ENCODE measurements around the gene FHDC1.

Gene FHDC1

DNA sequence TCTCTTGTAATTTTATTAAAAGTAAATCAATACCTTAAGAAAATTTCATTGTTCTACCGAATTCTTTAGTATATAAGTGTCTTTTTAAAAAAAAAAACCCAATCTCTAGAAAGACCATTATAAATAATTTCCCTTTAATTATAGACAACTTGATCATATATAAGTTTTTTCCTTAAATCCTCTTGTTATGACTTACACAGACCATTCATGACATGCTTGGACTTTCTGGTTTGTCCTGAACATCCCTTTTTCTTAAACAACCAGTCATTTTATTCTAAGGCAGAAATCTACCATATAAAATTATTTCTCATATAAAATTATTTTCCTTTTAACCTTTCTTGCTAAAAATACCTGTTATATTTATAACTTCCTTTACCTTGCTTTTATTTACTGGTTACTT lies 15.4 kb upstream of the FHDC1 start:
- H3K27me3 ChIP-seq (ENCODE audit: control insufficient read depth, insufficient read depth, low read length): no peaks in the 10 kb centered on the region
- no peak overlapping the region for H3K4me3 ChIP-seq (ENCODE audit: low read depth, low read length)
- no peak overlapping the region for H2AFZ ChIP-seq
- TF ChIP-seq, protein P1, sequence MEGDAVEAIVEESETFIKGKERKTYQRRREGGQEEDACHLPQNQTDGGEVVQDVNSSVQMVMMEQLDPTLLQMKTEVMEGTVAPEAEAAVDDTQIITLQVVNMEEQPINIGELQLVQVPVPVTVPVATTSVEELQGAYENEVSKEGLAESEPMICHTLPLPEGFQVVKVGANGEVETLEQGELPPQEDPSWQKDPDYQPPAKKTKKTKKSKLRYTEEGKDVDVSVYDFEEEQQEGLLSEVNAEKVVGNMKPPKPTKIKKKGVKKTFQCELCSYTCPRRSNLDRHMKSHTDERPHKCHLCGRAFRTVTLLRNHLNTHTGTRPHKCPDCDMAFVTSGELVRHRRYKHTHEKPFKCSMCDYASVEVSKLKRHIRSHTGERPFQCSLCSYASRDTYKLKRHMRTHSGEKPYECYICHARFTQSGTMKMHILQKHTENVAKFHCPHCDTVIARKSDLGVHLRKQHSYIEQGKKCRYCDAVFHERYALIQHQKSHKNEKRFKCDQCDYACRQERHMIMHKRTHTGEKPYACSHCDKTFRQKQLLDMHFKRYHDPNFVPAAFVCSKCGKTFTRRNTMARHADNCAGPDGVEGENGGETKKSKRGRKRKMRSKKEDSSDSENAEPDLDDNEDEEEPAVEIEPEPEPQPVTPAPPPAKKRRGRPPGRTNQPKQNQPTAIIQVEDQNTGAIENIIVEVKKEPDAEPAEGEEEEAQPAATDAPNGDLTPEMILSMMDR (IDR thresholded peaks at IDR 0.05): no peak
- no peak overlapping the region for H3K4me2 ChIP-seq (ENCODE audit: low read length)
- no peaks in the 10 kb centered on the region for H3K79me2 ChIP-seq
- H3K36me3 ChIP-seq (ENCODE audit: control insufficient read depth, insufficient read depth, low read length): no peaks in the 10 kb centered on the region
- no peak overlapping the region for H3K9ac ChIP-seq
- peaks cover 3% of the 10 kb centered on the region for H3K9me3 ChIP-seq (ENCODE audit: control insufficient read depth, low read length)
- H3K27ac ChIP-seq: no peak overlapping the region
- H3K4me1 ChIP-seq: peaks cover 5% of the 10 kb centered on the region

DNA sequence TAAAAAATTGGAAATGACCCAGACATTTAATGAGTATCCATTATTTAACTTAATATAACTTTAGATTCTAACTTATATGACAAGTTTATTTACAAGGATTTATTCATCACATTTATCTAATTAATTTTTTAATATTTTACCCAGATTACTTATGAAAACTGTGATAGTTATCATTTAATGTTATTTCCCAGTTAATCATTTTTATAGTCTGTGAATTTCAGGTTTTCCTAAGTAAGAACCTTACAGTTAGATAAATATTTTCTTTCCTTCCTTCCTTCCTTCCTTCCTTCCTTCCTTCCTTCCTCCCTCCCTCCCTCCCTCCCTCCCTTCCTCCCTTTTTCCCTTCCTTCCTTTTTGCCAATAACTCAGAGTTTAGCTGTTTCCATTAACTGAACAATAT lies 14.8 kb upstream of the FHDC1 start:
- no peak overlapping the region for H2AFZ ChIP-seq
- H3K4me1 ChIP-seq: peaks cover 5% of the 10 kb centered on the region
- no peak overlapping the region for H3K4me2 ChIP-seq (ENCODE audit: low read length)
- no peak overlapping the region for H3K9ac ChIP-seq
- H3K27me3 ChIP-seq (ENCODE audit: control insufficient read depth, insufficient read depth, low read length): no peaks in the 10 kb centered on the region
- H3K4me3 ChIP-seq (ENCODE audit: low read depth, low read length): no peak overlapping the region
- no peaks in the 10 kb centered on the region for H3K79me2 ChIP-seq
- H3K27ac ChIP-seq: no peak overlapping the region
- H3K36me3 ChIP-seq (ENCODE audit: control insufficient read depth, insufficient read depth, low read length): no peaks in the 10 kb centered on the region
- TF ChIP-seq, protein P1 (IDR thresholded peaks at IDR 0.05): no peak
- peaks cover 3% of the 10 kb centered on the region for H3K9me3 ChIP-seq (ENCODE audit: control insufficient read depth, low read length)

DNA sequence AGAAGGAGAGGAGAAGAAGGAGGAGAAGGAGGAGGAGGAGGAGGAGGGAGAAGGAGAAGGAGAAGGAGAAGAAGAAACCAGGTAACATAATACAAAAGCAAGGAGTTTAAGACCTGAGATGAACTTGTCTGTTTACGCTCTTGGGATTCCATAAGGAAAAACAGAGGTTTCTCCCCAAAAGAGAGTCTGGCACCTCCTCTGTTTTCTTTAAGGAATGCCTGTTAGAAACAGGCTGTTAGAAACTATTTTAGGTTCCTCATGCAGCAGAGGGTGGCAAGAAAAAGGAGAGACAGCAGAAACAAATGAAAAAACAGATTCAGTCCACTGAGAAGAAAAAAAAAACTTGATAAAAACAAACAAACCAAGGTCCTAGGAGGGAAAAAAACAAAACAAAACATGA lies 10.3 kb upstream of the FHDC1 start:
- H3K4me3 ChIP-seq (ENCODE audit: low read depth, low read length): peak overlapping the region; percentile 30
- no peaks in the 10 kb centered on the region for H3K36me3 ChIP-seq (ENCODE audit: control insufficient read depth, insufficient read depth, low read length)
- H3K27me3 ChIP-seq (ENCODE audit: control insufficient read depth, insufficient read depth, low read length): no peaks in the 10 kb centered on the region
- peak overlapping the region; percentile 56 for H2AFZ ChIP-seq
- H3K9ac ChIP-seq: no peak overlapping the region
- H3K9me3 ChIP-seq (ENCODE audit: control insufficient read depth, low read length): no peaks in the 10 kb centered on the region
- TF ChIP-seq, protein P1 (IDR thresholded peaks at IDR 0.05): no peak
- H3K27ac ChIP-seq: peak overlapping the region; percentile 89
- peaks cover 39% of the 10 kb centered on the region for H3K4me1 ChIP-seq
- H3K79me2 ChIP-seq: no peaks in the 10 kb centered on the region
- peak overlapping the region; percentile 22 for H3K4me2 ChIP-seq (ENCODE audit: low read length)

DNA sequence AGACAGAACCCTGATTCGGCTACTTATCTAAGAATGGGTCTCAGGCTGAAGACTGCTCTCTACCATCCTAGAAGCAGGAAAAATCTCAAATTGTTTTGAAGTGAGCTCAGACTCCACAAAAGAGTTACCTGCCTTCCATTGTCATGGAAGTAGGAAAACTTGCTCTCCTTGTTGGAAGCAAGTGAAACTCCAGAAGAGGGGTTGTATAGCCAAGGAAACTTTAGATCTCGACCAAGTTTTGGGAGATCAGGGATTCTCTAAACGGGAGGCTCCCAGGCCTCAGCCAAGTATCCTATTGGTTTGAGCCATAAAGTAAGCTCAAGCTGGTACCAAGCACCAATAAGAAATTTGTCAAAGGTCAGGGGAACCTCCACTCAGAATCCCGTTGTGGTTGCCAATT lies 9.2 kb upstream of the FHDC1 start:
- Histone ChIP-seq H3K36me3 (ENCODE audit: control insufficient read depth, insufficient read depth, low read length) (no peaks in the 10 kb centered on the region), H3K4me3 (ENCODE audit: low read depth, low read length) (peak overlapping the region; percentile 30), H3K79me2 (no peaks in the 10 kb centered on the region), H3K9ac (no peak overlapping the region), H3K4me2 (ENCODE audit: low read length) (peak overlapping the region; percentile 22), H3K27ac (peak overlapping the region; percentile 89), H3K27me3 (ENCODE audit: control insufficient read depth, insufficient read depth, low read length) (no peaks in the 10 kb centered on the region), H3K9me3 (ENCODE audit: control insufficient read depth, low read length) (no peaks in the 10 kb centered on the region), H3K4me1 (peaks cover 39% of the 10 kb centered on the region), H2AFZ (peak overlapping the region; percentile 34)
- TF ChIP-seq, protein P1 (IDR thresholded peaks at IDR 0.05): no peak

DNA sequence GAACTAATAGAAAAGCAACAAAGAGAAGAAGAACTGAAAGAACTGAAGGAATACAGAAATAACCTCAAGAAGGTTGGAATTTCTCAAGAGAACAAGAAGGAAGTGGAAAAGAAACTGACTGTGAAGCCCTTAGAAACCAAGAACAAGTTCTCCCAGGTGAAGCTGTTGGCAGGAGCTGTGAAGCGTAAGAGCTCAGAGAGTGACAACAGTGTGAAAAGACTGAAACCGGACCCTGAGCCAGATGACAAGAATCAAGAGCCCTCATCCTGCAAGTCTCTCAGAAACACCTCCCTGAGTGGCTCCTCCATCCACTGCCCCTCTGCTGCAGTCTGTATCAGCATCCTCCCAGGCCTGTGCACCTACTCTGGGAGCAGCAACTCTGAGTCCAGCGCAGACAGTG lies 8.4 kb upstream of the FHDC1 start:
- Histone ChIP-seq H3K27ac (peak overlapping the region; percentile 89), H3K9me3 (ENCODE audit: control insufficient read depth, low read length) (no peaks in the 10 kb centered on the region), H3K79me2 (no peaks in the 10 kb centered on the region), H2AFZ (peak overlapping the region; percentile 8), H3K4me1 (peaks cover 39% of the 10 kb centered on the region), H3K9ac (no peak overlapping the region), H3K4me3 (ENCODE audit: low read depth, low read length) (peak overlapping the region; percentile 26), H3K4me2 (ENCODE audit: low read length) (peak overlapping the region; percentile 57), H3K36me3 (ENCODE audit: control insufficient read depth, insufficient read depth, low read length) (no peaks in the 10 kb centered on the region), H3K27me3 (ENCODE audit: control insufficient read depth, insufficient read depth, low read length) (no peaks in the 10 kb centered on the region)
- TF ChIP-seq, protein P1 (IDR thresholded peaks at IDR 0.05): no peak

Measured in parathyroid adenoma (tissue), 2 donors.